OCI-LY3 (cell line): ENCODE data around the gene OPTC.

ENCODE experiments used
- CTCF ChIP-seq: fragments of 200-600, 300-600 bp; sonication (generic); IDR thresholded peaks from 2 replicates; pipeline ENCODE4 v1.5.1; 2014; ENCODE audit warnings: antibody characterized with exemption, low read length, low read depth
- EZH2phosphoT487 ChIP-seq: fragments of 200-600 bp; shearing (Covaris generic); IDR thresholded peaks from 2 replicates; pipeline ENCODE4 v1.6.1; 2018; ENCODE audit warnings: antibody characterized with exemption, mixed run types, low read depth

- TF ChIP-seq CTCF (no peak), EZH2phosphoT487 (no peak)
Measured at GRCh38 chr1:203488539-203488938, 5.4 kb upstream of the OPTC start.
